Fibroblast of villous mesenchyme (primary cell): ENCODE measurements around the gene PCDH15. TPM values are rescaled to one million over a fixed set of nuclear protein-coding genes. Genes with fewer than 3 reads are reported as not detected.

Experiments used
- DNase-seq: peaks from one replicate; pipeline ENCODE4 v3.0.0-alpha.2; 2010; ENCODE audit warnings: low read depth
- H3K4me3 ChIP-seq: 2 replicates; pipeline ENCODE4 v1.5.1; 2011; ENCODE audit warnings: low read depth, mild to moderate bottlenecking, low read length
- total RNA-seq: library from RNA; depleted of rRNA; stranded (reverse); fragments of >200 nt; gene quantifications from 2 replicates; pipeline ENCODE4 v1.2.3, GENCODE V29; 2012
- TF ChIP-seq, protein P1 (sequence below): IDR thresholded peaks from 2 replicates; pipeline ENCODE4 v1.5.1; 2012; ENCODE audit warnings: low read depth, mild to moderate bottlenecking, low read length; ENCODE audit not compliant: insufficient read depth

Gene PCDH15
- total RNA-seq, 1 donor: not detected

GRCh38 chr10:54091237-54091636 is 709.8 kb downstream of the PCDH15 start:
- TF ChIP-seq, protein P1, sequence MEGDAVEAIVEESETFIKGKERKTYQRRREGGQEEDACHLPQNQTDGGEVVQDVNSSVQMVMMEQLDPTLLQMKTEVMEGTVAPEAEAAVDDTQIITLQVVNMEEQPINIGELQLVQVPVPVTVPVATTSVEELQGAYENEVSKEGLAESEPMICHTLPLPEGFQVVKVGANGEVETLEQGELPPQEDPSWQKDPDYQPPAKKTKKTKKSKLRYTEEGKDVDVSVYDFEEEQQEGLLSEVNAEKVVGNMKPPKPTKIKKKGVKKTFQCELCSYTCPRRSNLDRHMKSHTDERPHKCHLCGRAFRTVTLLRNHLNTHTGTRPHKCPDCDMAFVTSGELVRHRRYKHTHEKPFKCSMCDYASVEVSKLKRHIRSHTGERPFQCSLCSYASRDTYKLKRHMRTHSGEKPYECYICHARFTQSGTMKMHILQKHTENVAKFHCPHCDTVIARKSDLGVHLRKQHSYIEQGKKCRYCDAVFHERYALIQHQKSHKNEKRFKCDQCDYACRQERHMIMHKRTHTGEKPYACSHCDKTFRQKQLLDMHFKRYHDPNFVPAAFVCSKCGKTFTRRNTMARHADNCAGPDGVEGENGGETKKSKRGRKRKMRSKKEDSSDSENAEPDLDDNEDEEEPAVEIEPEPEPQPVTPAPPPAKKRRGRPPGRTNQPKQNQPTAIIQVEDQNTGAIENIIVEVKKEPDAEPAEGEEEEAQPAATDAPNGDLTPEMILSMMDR: no peak
- no peak overlapping the region for H3K4me3 ChIP-seq
- DNase-seq: no peak

DNA sequence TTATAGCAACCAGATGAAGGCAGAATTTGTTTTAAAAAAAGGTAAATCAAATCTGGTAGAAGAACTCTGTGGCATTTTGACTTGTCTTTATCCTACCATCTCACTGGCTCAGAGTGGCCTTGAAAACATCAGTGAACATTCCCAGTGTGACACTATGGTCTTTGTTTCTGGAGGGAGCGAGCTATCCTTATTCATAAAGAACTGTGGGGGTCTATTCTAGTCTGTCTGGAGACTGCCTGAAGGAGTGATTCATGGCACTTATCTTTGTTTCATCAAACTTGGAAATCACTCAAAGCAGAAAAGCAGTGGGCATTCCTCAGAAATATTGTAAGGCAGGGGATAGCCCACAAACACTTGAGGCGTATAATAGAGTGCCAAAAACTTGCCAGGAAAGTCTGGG is 719.1 kb downstream of the PCDH15 start:
- no peak for DNase-seq
- TF ChIP-seq, protein P1: no peak
- no peak overlapping the region for H3K4me3 ChIP-seq

GRCh38 chr10:54067361-54067760 is 733.7 kb downstream of the PCDH15 start:
- no peak for DNase-seq
- no peak overlapping the region for H3K4me3 ChIP-seq
- TF ChIP-seq, protein P1: no peak

DNA sequence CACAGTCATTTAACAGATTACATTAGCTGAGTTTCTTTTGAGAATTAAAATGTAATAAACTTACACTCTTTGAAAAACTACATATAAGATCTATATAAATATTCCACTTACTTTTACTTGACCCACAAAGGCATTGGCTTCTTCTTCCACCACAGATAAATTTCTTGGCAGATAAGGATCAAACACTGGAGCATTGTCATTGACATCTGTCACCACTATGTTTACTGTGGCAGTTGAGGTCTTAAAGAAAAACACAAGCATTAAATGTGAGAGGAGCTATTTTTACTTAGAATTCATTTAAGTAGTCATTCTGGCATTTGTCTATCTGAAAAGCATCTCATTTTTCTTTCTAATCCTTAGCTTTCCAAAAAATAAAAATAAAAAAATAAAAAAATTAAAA is 734.4 kb downstream of the PCDH15 start:
- DNase-seq: no peak
- H3K4me3 ChIP-seq: no peak overlapping the region
- TF ChIP-seq, protein P1: no peak

GRCh38 chr10:54065106-54065505 is 735.9 kb downstream of the PCDH15 start:
- TF ChIP-seq, protein P1: no peak
- no peak overlapping the region for H3K4me3 ChIP-seq
- no peak for DNase-seq

DNA sequence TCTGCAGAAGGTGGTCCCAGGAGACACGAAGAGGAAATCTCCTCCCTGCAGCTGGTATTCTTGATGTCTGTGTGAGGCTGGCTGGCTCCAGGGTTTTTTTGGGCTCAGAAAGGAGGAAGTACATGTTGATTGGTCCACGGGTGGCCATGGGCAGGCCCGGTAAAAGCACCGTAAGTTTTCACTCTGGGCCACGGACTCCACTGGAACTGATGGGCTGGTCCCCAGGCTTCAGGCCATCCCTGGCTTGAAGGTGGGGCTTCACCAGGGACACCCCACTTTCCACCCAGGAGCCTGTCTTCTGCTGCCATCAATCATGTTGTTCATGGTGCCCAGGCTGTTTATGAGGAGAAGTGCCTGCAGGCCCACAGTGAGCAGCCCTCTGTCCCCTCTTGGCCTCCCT is 736.8 kb downstream of the PCDH15 start:
- H3K4me3 ChIP-seq: no peak overlapping the region
- no peak for DNase-seq
- TF ChIP-seq, protein P1: no peak

DNA sequence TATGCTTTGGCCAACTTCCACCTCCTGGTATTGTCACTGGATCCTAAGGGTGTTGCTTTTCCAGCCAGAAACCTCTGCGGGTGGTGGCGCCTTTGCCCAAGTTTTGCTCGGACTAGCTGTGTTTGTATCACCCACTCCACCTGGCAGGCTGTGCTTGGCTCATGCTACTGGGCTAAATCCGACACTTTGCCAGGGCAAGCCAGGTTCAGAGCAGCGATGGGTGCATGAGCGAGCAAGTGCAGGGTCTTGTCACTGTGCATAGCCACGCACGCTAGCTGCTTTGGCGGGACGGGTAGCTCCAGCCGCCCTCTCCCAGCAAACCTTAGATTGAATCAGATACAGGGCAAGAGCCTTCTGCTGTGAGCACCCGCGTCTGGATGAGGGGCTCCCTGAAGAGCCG is 737.5 kb downstream of the PCDH15 start:
- no peak for DNase-seq
- TF ChIP-seq, protein P1: no peak

More for the DNA sequence above, 737.5 kb downstream of the PCDH15 start:
- no peak overlapping the region for H3K4me3 ChIP-seq
